ENCODE results near the gene SUZ12.
"Not testable (repeated sequence)": the region's sequence is repeated elsewhere in the genome, so short reads cannot be mapped to it uniquely, and the experiment has no call there.

The SUZ12 gene

DNA sequence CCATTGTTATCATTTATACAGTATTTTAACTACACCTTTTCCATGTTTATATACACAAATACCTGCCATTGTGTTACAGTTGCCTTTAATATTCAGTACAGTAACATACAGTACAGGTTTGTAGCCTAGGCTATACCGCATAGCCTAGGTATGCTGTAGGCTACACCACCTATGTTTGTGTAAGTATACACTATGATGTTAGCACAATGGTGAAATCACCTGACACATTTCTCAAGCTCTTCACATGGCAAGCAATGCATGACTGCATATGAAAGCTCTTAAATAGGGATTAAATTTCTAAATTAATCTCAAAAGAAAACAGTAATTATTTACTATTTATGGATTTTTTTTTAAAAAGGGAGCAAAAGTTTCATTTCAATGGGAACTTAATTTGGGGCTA, 82.4 kb downstream of the SUZ12 start:
- Histone ChIP-seq H3K4me2 (ENCODE audit: low read length) (no peak overlapping the region), H4K20me1 (ENCODE audit: control insufficient read depth, insufficient read depth, low read depth, low read length) (no peaks in the 10 kb centered on the region), H3K27ac (ENCODE audit: low read depth, low read length) (no peak overlapping the region), H3K4me3 (ENCODE audit: low read length) (no peak overlapping the region), H3F3A (ENCODE audit: control insufficient read depth, insufficient read depth) (no peaks in the 10 kb centered on the region), H3K36me3 (ENCODE audit: control insufficient read depth, low read length) (peaks cover 11% of the 10 kb centered on the region; the same call in 1 of the 2 replicates), H3K79me2 (ENCODE audit: control insufficient read depth, low read length) (peaks cover 10% of the 10 kb centered on the region), H3K9me3 (ENCODE audit: control insufficient read depth, insufficient read depth, low read length) (no peaks in the 10 kb centered on the region), H3K4me1 (ENCODE audit: control insufficient read depth, low read length) (no peaks in the 10 kb centered on the region), H3K9me2 (replicated peaks; ENCODE audit: control insufficient read depth, low read length) (no peaks in the 10 kb centered on the region), H3K27me3 (ENCODE audit: control insufficient read depth, low read length) (no peaks in the 10 kb centered on the region)
- no peak for TF ChIP-seq CTCF (IDR thresholded peaks at IDR 0.05; ENCODE audit: low read depth, low read length, poor library complexity, severe bottlenecking)

- no peak overlapping the region for H3K4me3 ChIP-seq (ENCODE audit: low read length)
- no peaks in the 10 kb centered on the region for H3K79me2 ChIP-seq (ENCODE audit: control insufficient read depth, low read length)
- H3K9me3 ChIP-seq (ENCODE audit: control insufficient read depth, insufficient read depth, low read length): no peaks in the 10 kb centered on the region
- H3K9me2 ChIP-seq (replicated peaks; ENCODE audit: control insufficient read depth, low read length): no peaks in the 10 kb centered on the region
- no peaks in the 10 kb centered on the region for H3F3A ChIP-seq (ENCODE audit: control insufficient read depth, insufficient read depth)
- H4K20me1 ChIP-seq (ENCODE audit: control insufficient read depth, insufficient read depth, low read depth, low read length): no peaks in the 10 kb centered on the region
- no peak for TF ChIP-seq EZH2phosphoT487 (IDR thresholded peaks at IDR 0.05; ENCODE audit: borderline replicate concordance, low read length)
- no peak for TF ChIP-seq CTCF (IDR thresholded peaks at IDR 0.05; ENCODE audit: low read depth, low read length, poor library complexity, severe bottlenecking)
- no peak overlapping the region for H3K4me2 ChIP-seq (ENCODE audit: low read length)
- no peaks in the 10 kb centered on the region for H3K27me3 ChIP-seq (ENCODE audit: control insufficient read depth, low read length)
- peaks cover 11% of the 10 kb centered on the region; the same call in 1 of the 2 replicates for H3K36me3 ChIP-seq (ENCODE audit: control insufficient read depth, low read length)
- H3K4me1 ChIP-seq (ENCODE audit: control insufficient read depth, low read length): no peaks in the 10 kb centered on the region
- no peak overlapping the region for H3K27ac ChIP-seq (ENCODE audit: low read depth, low read length)
Observed at GRCh38 chr17:32020943-32021614, 84.3 kb downstream of the SUZ12 start.

DNA sequence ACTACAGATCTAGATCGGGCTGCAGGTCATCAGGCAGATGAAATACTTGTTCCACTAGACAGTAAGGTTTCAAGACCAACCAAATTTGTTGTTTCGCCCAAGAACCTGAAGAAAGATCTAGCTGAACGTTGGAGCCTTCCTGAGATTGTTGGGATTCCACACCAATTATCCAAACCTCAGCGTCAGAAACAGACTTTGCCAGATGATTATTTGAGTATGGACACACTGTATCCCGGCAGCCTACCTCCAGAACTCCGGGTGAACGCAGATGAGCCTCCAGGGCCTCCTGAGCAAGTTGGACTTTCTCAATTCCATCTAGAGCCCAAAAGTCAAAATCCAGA, 84.8 kb downstream of the SUZ12 start:
- no peaks in the 10 kb centered on the region for H3K9me2 ChIP-seq (replicated peaks; ENCODE audit: control insufficient read depth, low read length)
- no peaks in the 10 kb centered on the region for H3K9me3 ChIP-seq (ENCODE audit: control insufficient read depth, insufficient read depth, low read length)
- H3K79me2 ChIP-seq (ENCODE audit: control insufficient read depth, low read length): no peaks in the 10 kb centered on the region
- no peak for TF ChIP-seq CTCF (IDR thresholded peaks at IDR 0.05; ENCODE audit: low read depth, low read length, poor library complexity, severe bottlenecking)
- H3K27ac ChIP-seq (ENCODE audit: low read depth, low read length): no peak overlapping the region
- no peak overlapping the region for H3K4me2 ChIP-seq (ENCODE audit: low read length)
- no peaks in the 10 kb centered on the region for H3K27me3 ChIP-seq (ENCODE audit: control insufficient read depth, low read length)
- H3K4me3 ChIP-seq (ENCODE audit: low read length): no peak overlapping the region
- no peaks in the 10 kb centered on the region for H3F3A ChIP-seq (ENCODE audit: control insufficient read depth, insufficient read depth)
- no peaks in the 10 kb centered on the region for H4K20me1 ChIP-seq (ENCODE audit: control insufficient read depth, insufficient read depth, low read depth, low read length)
- H3K36me3 ChIP-seq (ENCODE audit: control insufficient read depth, low read length): peaks cover 11% of the 10 kb centered on the region; the same call in 1 of the 2 replicates
- no peaks in the 10 kb centered on the region for H3K4me1 ChIP-seq (ENCODE audit: control insufficient read depth, low read length)

- H3K27ac ChIP-seq (ENCODE audit: low read depth, low read length); H3K79me2 ChIP-seq (ENCODE audit: control insufficient read depth, low read length); H3K4me2 ChIP-seq (ENCODE audit: low read length); H4K20me1 ChIP-seq (ENCODE audit: control insufficient read depth, insufficient read depth, low read depth, low read length); H3K9me3 ChIP-seq (ENCODE audit: control insufficient read depth, insufficient read depth, low read length); H3K27me3 ChIP-seq (ENCODE audit: control insufficient read depth, low read length); H3K9me2 ChIP-seq (replicated peaks; ENCODE audit: control insufficient read depth, low read length); H3K4me3 ChIP-seq (ENCODE audit: low read length); H3F3A ChIP-seq (ENCODE audit: control insufficient read depth, insufficient read depth); H3K4me1 ChIP-seq (ENCODE audit: control insufficient read depth, low read length): not testable (repeated sequence)
- peaks cover 11% of the 10 kb centered on the region; the same call in 1 of the 2 replicates for H3K36me3 ChIP-seq (ENCODE audit: control insufficient read depth, low read length)
Observed at GRCh38 chr17:32022554-32022953, 85.7 kb downstream of the SUZ12 start.

- H3K27me3 ChIP-seq (ENCODE audit: control insufficient read depth, low read length); H3K9me3 ChIP-seq (ENCODE audit: control insufficient read depth, insufficient read depth, low read length); H4K20me1 ChIP-seq (ENCODE audit: control insufficient read depth, insufficient read depth, low read depth, low read length); H3K79me2 ChIP-seq (ENCODE audit: control insufficient read depth, low read length); H3K9me2 ChIP-seq (replicated peaks; ENCODE audit: control insufficient read depth, low read length); H3F3A ChIP-seq (ENCODE audit: control insufficient read depth, insufficient read depth); H3K4me2 ChIP-seq (ENCODE audit: low read length); H3K4me3 ChIP-seq (ENCODE audit: low read length); H3K36me3 ChIP-seq (ENCODE audit: control insufficient read depth, low read length); H3K27ac ChIP-seq (ENCODE audit: low read depth, low read length); H3K4me1 ChIP-seq (ENCODE audit: control insufficient read depth, low read length): not testable (repeated sequence)
Observed at GRCh38 chr17:32027271-32027670, 90.5 kb downstream of the SUZ12 start.

Measured in DOHH2 (cell line).